GM23338 (cell line): ENCODE results near the gene MTIF3. TPM values are rescaled to one million over a fixed set of nuclear protein-coding genes. Genes with fewer than 3 reads are reported as not detected.

Source experiments
- ATAC-seq: fragments of 200-7000 bp; cut with Tn5 transposase; 3 replicates; pipeline ENCODE4 v1.9.1; 2020
- DNase-seq: peaks from one replicate; pipeline ENCODE4 v3.0.0-alpha.2; 2015; ENCODE audit warnings: low spot score
- H2AFZ ChIP-seq: fragments of 200-600 bp; sonication (generic); 2 replicates; pipeline ENCODE4 v1.8.0; 2016; ENCODE audit warnings: antibody characterized with exemption, mild to moderate bottlenecking, moderate library complexity
- H3F3A ChIP-seq: fragments of 200-600 bp; sonication (generic); replicated peaks from 2 replicates; pipeline ENCODE4 v1.8.0; 2017; ENCODE audit warnings: antibody characterized with exemption, mixed run types, low read depth
- H3K27ac ChIP-seq: fragments of 200-600 bp; sonication (generic); 2 replicates; pipeline ENCODE4 v1.6.1; 2016; ENCODE audit warnings: low read depth
- H3K27me3 ChIP-seq: fragments of 200-600 bp; sonication (generic); 2 replicates; pipeline ENCODE4 v1.8.0; 2016; ENCODE audit warnings: mild to moderate bottlenecking, mixed run types, moderate library complexity; ENCODE audit not compliant: insufficient read depth
- H3K36me3 ChIP-seq: fragments of 200-600 bp; sonication (generic); 2 replicates; pipeline ENCODE4 v1.8.0; 2016; ENCODE audit warnings: mild to moderate bottlenecking; ENCODE audit not compliant: insufficient read depth
- H3K4me1 ChIP-seq: fragments of 200-600 bp; sonication (generic); 2 replicates; pipeline ENCODE4 v1.8.0; 2016; ENCODE audit warnings: mild to moderate bottlenecking, moderate library complexity; ENCODE audit not compliant: insufficient read depth
- H3K4me2 ChIP-seq: fragments of 200-600 bp; sonication (generic); 2 replicates; pipeline ENCODE4 v1.7.1; 2017; ENCODE audit warnings: mixed run types
- H3K4me3 ChIP-seq: fragments of 200-600 bp; sonication (generic); 2 replicates; pipeline ENCODE4 v1.6.1; 2016; ENCODE audit warnings: mixed run types
- H3K79me2 ChIP-seq: fragments of 200-600 bp; sonication (generic); replicated peaks from 2 replicates; pipeline ENCODE4 v1.8.0; 2017; ENCODE audit warnings: mild to moderate bottlenecking; ENCODE audit not compliant: insufficient read depth
- H3K9me2 ChIP-seq: fragments of 200-600 bp; sonication (generic); 2 replicates; pipeline ENCODE4 v1.8.0; 2017; ENCODE audit not compliant: insufficient read depth
- H4K20me1 ChIP-seq: fragments of 200-600 bp; sonication (generic); replicated peaks from 2 replicates; pipeline ENCODE4 v1.8.0; 2017; ENCODE audit warnings: mild to moderate bottlenecking; ENCODE audit not compliant: insufficient read depth
- H3K27ac Mint-ChIP-seq: 2 replicates; pipeline ENCODE4 v1.8.0; 2020; ENCODE audit warnings: inconsistent platforms, mild to moderate bottlenecking, moderate library complexity, mixed read lengths
- H3K27me3 Mint-ChIP-seq: 3 replicates; pipeline ENCODE4 v1.8.0; 2022; ENCODE audit warnings: low read depth, mild to moderate bottlenecking, moderate library complexity, mixed read lengths, inconsistent platforms; ENCODE audit not compliant: insufficient read depth, poor library complexity
- H3K36me3 Mint-ChIP-seq: 3 replicates; pipeline ENCODE4 v1.8.0; 2021; ENCODE audit warnings: low read depth, mild to moderate bottlenecking, inconsistent platforms, moderate library complexity, mixed read lengths
- H3K4me1 Mint-ChIP-seq: 3 replicates; pipeline ENCODE4 v1.8.0; 2020; ENCODE audit warnings: mild to moderate bottlenecking, inconsistent platforms, mixed read lengths
- H3K4me3 Mint-ChIP-seq: 3 replicates; pipeline ENCODE4 v1.8.0; 2021; ENCODE audit warnings: moderate library complexity, mild to moderate bottlenecking, inconsistent platforms, mixed read lengths
- H3K9me3 Mint-ChIP-seq: 3 replicates; pipeline ENCODE4 v1.8.0; 2020; ENCODE audit warnings: moderate library complexity, mild to moderate bottlenecking, inconsistent platforms, mixed read lengths
- CREB1 ChIP-seq: fragments of 250-450 bp; sonication (Bioruptor Pico); IDR thresholded peaks from 2 replicates; pipeline ENCODE4 v1.5.0; 2020; ENCODE audit warnings: low read depth, mild to moderate bottlenecking, moderate library complexity
- JUNB ChIP-seq: IDR thresholded peaks from one replicate; pipeline ENCODE4 v1.6.1; 2016; ENCODE audit warnings: antibody characterized with exemption; ENCODE audit not compliant: unreplicated experiment
- REST ChIP-seq: IDR thresholded peaks from one replicate; pipeline ENCODE4 v1.6.1; 2018; ENCODE audit warnings: antibody characterized with exemption; ENCODE audit not compliant: unreplicated experiment
- STAT1 ChIP-seq: IDR thresholded peaks from one replicate; pipeline ENCODE4 v1.6.1; 2016; ENCODE audit warnings: antibody characterized with exemption; ENCODE audit not compliant: unreplicated experiment
- ZNF331 ChIP-seq: fragments of 250-450 bp; sonication (Bioruptor Pico); IDR thresholded peaks from 2 replicates; pipeline ENCODE4 v1.5.0; 2020; ENCODE audit warnings: low read depth, mild to moderate bottlenecking, moderate library complexity
- ZNF462 ChIP-seq: fragments of 250-450 bp; sonication (Bioruptor Pico); IDR thresholded peaks from 2 replicates; pipeline ENCODE4 v1.5.0; 2020; ENCODE audit warnings: mild to moderate bottlenecking, moderate library complexity
- polyA plus RNA-seq: library from polyadenylated mRNA; unstranded; fragments of >200 nt; fragmentation: Nextera tagmentation; extraction: Ambion mirVana; gene quantifications from 2 replicates; pipeline ENCODE4 v1.2.1, GENCODE V29; 2016
- total RNA-seq: library from RNA; depleted of rRNA; stranded (reverse); fragments of >200 nt; shearing (Covaris generic); gene quantifications from 2 replicates; pipeline ENCODE4 v1.2.3, GENCODE V29; 2014
- TF ChIP-seq, protein P1 (sequence below): IDR thresholded peaks from 2 replicates; pipeline ENCODE4 v1.6.1; 2016; ENCODE audit warnings: antibody characterized with exemption

MTIF3 gene
- total and polyA plus RNA-seq, 2 experiments from 2014 or later = 33.0 to 152 TPM

GRCh38 chr13:27442797-27443196 is 7.6 kb downstream of the MTIF3 start (continued):
- no peak for TF ChIP-seq ZNF462 (CRISPR knock-in tag)
- TF ChIP-seq STAT1 = no peak
- no peak for TF ChIP-seq JUNB
- no peak for TF ChIP-seq REST

- TF ChIP-seq ZNF331 (CRISPR knock-in tag) (no peak), CREB1 (CRISPR knock-in tag) (no peak)
- TF ChIP-seq, protein P1, sequence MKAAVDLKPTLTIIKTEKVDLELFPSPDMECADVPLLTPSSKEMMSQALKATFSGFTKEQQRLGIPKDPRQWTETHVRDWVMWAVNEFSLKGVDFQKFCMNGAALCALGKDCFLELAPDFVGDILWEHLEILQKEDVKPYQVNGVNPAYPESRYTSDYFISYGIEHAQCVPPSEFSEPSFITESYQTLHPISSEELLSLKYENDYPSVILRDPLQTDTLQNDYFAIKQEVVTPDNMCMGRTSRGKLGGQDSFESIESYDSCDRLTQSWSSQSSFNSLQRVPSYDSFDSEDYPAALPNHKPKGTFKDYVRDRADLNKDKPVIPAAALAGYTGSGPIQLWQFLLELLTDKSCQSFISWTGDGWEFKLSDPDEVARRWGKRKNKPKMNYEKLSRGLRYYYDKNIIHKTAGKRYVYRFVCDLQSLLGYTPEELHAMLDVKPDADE = no peak
- no peaks in the 10 kb centered on the region for H4K20me1 ChIP-seq
- Mint-ChIP-seq H3K36me3 (peaks cover 5% of the 10 kb centered on the region; the same call in 2 of the 3 replicates), H3K27me3 (peaks cover 4% of the 10 kb centered on the region), H3K27ac (peak overlapping the region; percentile 62), H3K4me1 (peaks cover 11% of the 10 kb centered on the region), H3K9me3 (no peaks in the 10 kb centered on the region), H3K4me3 (peak overlapping the region; percentile 12; the same call in 2 of the 3 replicates)
- peaks cover 27% of the 10 kb centered on the region for H3K79me2 ChIP-seq
- no peak overlapping the region for H2AFZ ChIP-seq
- no peaks in the 10 kb centered on the region for H3K27me3 ChIP-seq
- H3F3A ChIP-seq = no peaks in the 10 kb centered on the region
- no peaks in the 10 kb centered on the region for H3K36me3 ChIP-seq
- DNase-seq (peak; percentile 54), ATAC-seq (peak; percentile 85)
- peak overlapping the region; percentile 57; the same call in 1 of the 2 replicates for H3K4me2 ChIP-seq
- peaks cover 9% of the 10 kb centered on the region; the same call in 1 of the 2 replicates for H3K4me1 ChIP-seq
- H3K4me3 ChIP-seq = no peak overlapping the region
- no peaks in the 10 kb centered on the region for H3K9me2 ChIP-seq
- peak overlapping the region; percentile 65; the same call in 1 of the 2 replicates for H3K27ac ChIP-seq
Observed at GRCh38 chr13:27442071-27442647, 8.2 kb downstream of the MTIF3 start.
